Measurements from ENCODE around the gene FRMD4A.

DNA sequence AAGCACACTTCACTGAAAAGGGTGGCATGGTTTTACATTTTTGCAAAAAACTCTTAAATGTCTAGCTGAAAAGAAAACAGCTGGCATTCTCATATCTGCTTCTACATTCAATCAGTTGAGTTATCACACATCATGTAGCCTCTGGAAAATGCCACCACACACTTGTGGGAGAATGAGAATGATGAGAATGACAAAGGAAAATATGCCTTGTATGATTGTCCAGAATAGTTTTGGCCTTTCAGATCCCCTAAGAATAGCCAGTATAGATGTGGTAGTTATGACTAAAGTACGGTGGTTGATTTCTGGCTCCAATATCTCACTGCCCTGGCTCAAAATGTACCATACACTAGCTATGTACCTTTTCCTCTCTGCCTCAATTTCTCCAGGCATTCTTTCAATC, 30.2 kb upstream of the FRMD4A start:
- TF ChIP-seq CTCF (IDR thresholded peaks at IDR 0.05) (no peak), POLR2A (IDR thresholded peaks at IDR 0.05) (no peak)
